Cardiac muscle cell (in vitro differentiated cells and primary cell): ENCODE results near the gene SLC6A3. TPM values are rescaled to one million over a fixed set of nuclear protein-coding genes. Genes with fewer than 3 reads are reported as not detected.

Experiments used
- DNase-seq, 2 donors: peaks; one replicate each; pipeline versions ENCODE4 v3.0.0 to v3.0.0-alpha.2; 2010 to 2017; ENCODE audit warnings: low read depth in 1 of 2, low spot score in 1 of 2
- H3K27ac ChIP-seq: fragments of 200-600 bp; sonication (generic); 2 replicates; pipeline ENCODE4 v1.5.1; 2016
- H3K27me3 ChIP-seq: fragments of 200-600 bp; sonication (generic); 2 replicates; pipeline ENCODE4 v1.6.0; 2016; ENCODE audit warnings: control low read depth
- H3K36me3 ChIP-seq: fragments of 200-600 bp; sonication (generic); 2 replicates; pipeline ENCODE4 v1.5.1; 2016; ENCODE audit warnings: control low read depth
- H3K4me1 ChIP-seq: fragments of 200-600 bp; sonication (generic); 2 replicates; pipeline ENCODE4 v1.8.1; 2017; ENCODE audit warnings: low read depth, mild to moderate bottlenecking, mixed run types
- H3K4me3 ChIP-seq: fragments of 200-600 bp; sonication (generic); 2 replicates; pipeline ENCODE4 v1.5.1; 2016; ENCODE audit warnings: mild to moderate bottlenecking
- H3K9me3 ChIP-seq: fragments of 200-600 bp; sonication (generic); 2 replicates; pipeline ENCODE4 v1.5.1; 2017; ENCODE audit warnings: low read depth, mild to moderate bottlenecking, control low read depth
- polyA plus RNA-seq: library from polyadenylated mRNA; unstranded; fragments of >200 nt; fragmentation: Nextera tagmentation; extraction: Ambion mirVana; gene quantifications from 2 replicates; pipeline ENCODE4 v1.2.1, GENCODE V29; 2016
- total RNA-seq: library from RNA; depleted of rRNA; stranded (reverse); fragments of >200 nt; gene quantifications from 2 replicates; pipeline ENCODE4 v1.2.3, GENCODE V29; 2016
- TF ChIP-seq, protein P1 (sequence below): IDR thresholded peaks from 2 replicates; pipeline ENCODE4 v1.5.1; 2012; ENCODE audit warnings: low read depth, mild to moderate bottlenecking, low read length

Gene SLC6A3
- total and polyA plus RNA-seq, 2 experiments from 2014 or later = not detected

- peaks cover 13% of the 10 kb centered on the region for H3K36me3 ChIP-seq
- H3K27me3 ChIP-seq = no peaks in the 10 kb centered on the region
- DNase-seq = peak in 1 of 2 donors; percentile 32
- H3K27ac ChIP-seq = no peak overlapping the region
- TF ChIP-seq, protein P1, sequence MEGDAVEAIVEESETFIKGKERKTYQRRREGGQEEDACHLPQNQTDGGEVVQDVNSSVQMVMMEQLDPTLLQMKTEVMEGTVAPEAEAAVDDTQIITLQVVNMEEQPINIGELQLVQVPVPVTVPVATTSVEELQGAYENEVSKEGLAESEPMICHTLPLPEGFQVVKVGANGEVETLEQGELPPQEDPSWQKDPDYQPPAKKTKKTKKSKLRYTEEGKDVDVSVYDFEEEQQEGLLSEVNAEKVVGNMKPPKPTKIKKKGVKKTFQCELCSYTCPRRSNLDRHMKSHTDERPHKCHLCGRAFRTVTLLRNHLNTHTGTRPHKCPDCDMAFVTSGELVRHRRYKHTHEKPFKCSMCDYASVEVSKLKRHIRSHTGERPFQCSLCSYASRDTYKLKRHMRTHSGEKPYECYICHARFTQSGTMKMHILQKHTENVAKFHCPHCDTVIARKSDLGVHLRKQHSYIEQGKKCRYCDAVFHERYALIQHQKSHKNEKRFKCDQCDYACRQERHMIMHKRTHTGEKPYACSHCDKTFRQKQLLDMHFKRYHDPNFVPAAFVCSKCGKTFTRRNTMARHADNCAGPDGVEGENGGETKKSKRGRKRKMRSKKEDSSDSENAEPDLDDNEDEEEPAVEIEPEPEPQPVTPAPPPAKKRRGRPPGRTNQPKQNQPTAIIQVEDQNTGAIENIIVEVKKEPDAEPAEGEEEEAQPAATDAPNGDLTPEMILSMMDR = no peak
- H3K4me1 ChIP-seq = no peaks in the 10 kb centered on the region
- no peak overlapping the region for H3K4me3 ChIP-seq
- H3K9me3 ChIP-seq = no peaks in the 10 kb centered on the region
Observed at GRCh38 chr5:1488882-1489680, 43.8 kb upstream of the SLC6A3 start.

DNA sequence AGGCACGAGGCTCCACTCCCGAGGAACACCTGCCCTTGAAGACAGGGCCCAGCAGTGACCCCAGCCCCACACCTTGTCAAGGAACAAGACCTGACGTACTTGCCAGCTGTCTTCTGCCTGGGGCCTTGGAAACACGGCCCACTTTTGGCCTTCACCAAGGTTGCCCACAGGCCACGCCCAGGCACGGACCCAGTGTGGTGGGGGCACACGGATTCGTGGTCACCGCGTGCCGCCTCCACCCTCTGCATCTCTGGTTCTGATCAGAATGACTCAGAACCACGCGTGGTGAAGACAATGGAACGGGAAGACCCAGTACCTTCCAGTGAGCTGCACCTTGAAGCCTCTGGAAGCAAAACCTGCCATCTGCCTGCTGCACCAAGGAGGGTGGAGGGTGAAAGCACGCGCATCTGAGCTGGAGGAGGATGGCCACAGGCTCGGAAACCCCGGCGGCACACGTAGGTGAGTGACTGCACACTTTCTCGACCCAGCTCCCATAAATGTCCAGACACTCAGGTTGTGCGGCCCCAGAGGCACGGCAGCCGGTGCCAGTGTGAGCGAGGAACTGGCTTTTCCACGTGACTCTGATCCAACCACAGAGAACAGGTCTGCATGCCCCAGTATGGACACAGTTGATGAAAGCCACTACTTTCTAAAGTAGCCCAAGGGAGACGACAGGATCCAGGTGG, 42.0 kb upstream of the SLC6A3 start:
- H3K4me1 ChIP-seq = no peaks in the 10 kb centered on the region
- peaks cover 13% of the 10 kb centered on the region for H3K36me3 ChIP-seq

DNA sequence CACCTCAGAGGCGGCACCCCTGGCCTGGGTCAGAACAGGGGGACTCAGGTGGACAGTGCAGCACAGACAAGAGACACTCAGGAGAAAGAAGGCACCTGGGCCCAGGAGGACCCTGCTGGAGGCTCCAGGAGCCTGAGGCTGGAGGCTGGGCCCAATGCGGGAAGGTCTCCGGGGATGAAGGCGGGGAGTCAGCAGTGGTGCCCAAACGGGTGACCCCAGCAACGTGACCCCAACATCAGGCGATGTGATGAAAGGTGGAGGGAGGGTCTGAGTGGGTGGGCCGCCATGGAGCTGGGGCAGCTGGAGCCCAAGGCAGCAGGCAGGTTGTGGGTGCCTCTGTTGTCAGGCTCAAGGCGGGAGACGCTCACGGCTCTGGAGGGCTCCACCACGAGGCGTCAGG, 41.0 kb upstream of the SLC6A3 start:
- no peaks in the 10 kb centered on the region for H3K4me1 ChIP-seq
- TF ChIP-seq, protein P1 = no peak
- DNase-seq = no peak
- no peak overlapping the region for H3K4me3 ChIP-seq
- H3K9me3 ChIP-seq = no peaks in the 10 kb centered on the region
- H3K36me3 ChIP-seq = peaks cover 13% of the 10 kb centered on the region
- no peaks in the 10 kb centered on the region for H3K27me3 ChIP-seq
- H3K27ac ChIP-seq = no peak overlapping the region

More for the DNA sequence above, 42.0 kb upstream of the SLC6A3 start:
- TF ChIP-seq, protein P1 = no peak
- H3K9me3 ChIP-seq = no peaks in the 10 kb centered on the region
- no peak for DNase-seq
- no peak overlapping the region for H3K27ac ChIP-seq
- no peaks in the 10 kb centered on the region for H3K27me3 ChIP-seq
- H3K4me3 ChIP-seq = no peak overlapping the region

DNA sequence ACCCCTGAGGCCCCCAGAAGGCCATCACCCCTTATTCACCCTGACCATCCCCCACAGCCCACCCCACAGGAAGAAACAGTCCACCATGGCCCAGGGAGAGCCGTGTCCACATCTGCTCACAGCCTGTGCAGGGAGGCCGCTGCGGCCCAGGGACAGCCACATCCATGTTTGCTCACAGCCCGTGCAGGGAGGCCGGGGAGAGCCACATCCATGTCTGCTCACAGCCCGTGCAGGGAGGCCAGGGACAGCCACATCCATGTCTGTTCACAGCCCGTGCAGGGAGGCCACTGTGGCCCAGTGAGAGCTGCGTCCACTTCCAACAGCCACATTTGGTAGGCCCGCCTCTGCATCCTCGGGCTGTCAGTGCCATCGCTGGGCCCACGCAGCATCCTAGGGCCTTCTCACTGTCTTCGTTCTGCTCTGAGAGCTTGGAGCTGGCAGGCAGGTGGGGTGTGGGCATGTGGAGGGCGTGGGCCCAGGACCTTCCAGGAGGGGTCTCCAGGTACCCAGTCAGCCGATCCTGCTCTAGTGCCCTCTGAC, 40.4 kb upstream of the SLC6A3 start:
- Histone ChIP-seq H3K36me3 (peaks cover 13% of the 10 kb centered on the region), H3K9me3 (no peaks in the 10 kb centered on the region), H3K27ac (no peak overlapping the region), H3K4me1 (no peaks in the 10 kb centered on the region), H3K4me3 (no peak overlapping the region), H3K27me3 (no peaks in the 10 kb centered on the region)
- DNase-seq = no peak
- TF ChIP-seq, protein P1 = no peak

GRCh38 chr5:1484730-1485578, 39.7 kb upstream of the SLC6A3 start:
- H3K27me3 ChIP-seq = no peaks in the 10 kb centered on the region
- DNase-seq = no peak
- peaks cover 13% of the 10 kb centered on the region for H3K36me3 ChIP-seq
- H3K4me3 ChIP-seq = no peak overlapping the region
- H3K9me3 ChIP-seq = no peaks in the 10 kb centered on the region
- TF ChIP-seq, protein P1 = no peak
- H3K4me1 ChIP-seq = no peaks in the 10 kb centered on the region
- no peak overlapping the region for H3K27ac ChIP-seq
